Stimulated activated CD4-positive, alpha-beta T cell treated with anti-CD3 and anti-CD28 coated beads, Interleukin-12 subunit alpha, Interleukin-12 subunit beta, amount 100 ng/mL, for 4 hours (primary cell): ENCODE measurements around the gene RPS27L.

ENCODE experiments used
- DNase-seq: peaks from one replicate; pipeline ENCODE4 v3.0.0-alpha.2; 2020

RPS27L gene

GRCh38 chr15:63187589-63188226, 30.4 kb upstream of the RPS27L start:
- no peak for DNase-seq

DNA sequence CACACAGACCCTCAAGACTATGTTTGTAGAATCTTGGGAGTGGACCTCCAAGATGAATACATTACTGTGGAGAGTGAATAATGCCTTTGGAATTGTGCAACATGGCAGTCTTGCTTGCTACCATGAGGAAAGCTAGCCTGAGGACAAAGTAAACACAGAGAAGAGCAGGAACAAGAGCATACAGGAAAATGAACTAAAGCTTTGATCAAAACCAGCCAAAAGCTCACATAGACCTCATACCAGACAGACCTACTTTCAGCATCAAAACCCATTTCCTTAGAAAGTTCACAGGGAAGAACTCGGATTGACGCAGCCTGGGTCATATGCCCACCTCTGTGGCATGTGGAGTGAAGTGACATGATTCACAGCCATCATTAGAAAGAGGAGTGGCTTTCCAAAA, 28.8 kb upstream of the RPS27L start:
- DNase-seq: no peak

GRCh38 chr15:63185206-63185605, 27.9 kb upstream of the RPS27L start:
- DNase-seq: no peak

DNA sequence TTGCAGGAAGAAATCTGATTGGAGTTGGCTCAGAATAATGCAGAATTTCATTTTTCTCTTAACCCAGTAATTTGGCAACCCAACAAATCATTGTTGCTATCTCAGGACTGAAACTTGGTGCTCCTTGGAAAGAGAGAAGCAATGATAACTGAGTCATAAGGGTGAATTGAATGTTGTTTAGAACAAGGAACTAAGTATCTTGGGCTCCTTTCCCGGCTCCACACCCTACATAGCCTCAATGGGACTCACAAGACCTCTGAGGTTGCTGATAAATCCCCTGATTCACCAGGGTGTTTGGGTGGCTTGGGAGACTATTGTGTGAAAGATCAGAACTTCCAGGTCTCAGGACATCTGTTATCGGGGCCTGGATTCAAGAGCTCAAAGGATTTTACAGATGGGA, 24.4 kb upstream of the RPS27L start:
- no peak for DNase-seq

GRCh38 chr15:63180746-63181145, 23.5 kb upstream of the RPS27L start:
- no peak for DNase-seq

- no peak for DNase-seq
Measured at GRCh38 chr15:63178034-63178433, 20.8 kb upstream of the RPS27L start.

DNA sequence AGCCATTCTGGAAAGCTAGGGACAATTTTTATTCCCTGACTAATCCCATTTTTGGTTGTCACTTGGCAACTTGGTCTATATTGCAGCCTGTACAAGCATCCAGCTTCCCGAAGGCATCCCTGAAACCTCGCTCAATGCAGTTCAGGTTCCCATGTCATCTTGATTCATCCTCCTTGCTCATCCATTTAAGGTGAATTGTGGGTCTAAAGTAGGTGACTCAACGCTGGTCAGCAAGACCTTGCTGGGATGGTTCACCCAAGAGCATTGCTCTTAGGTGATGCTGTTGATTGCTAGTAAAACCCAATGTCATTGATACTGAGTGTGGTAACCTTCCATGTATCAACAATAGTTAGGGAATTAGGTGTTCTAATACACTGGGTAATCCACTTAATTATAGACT, 19.0 kb upstream of the RPS27L start:
- no peak for DNase-seq

DNA sequence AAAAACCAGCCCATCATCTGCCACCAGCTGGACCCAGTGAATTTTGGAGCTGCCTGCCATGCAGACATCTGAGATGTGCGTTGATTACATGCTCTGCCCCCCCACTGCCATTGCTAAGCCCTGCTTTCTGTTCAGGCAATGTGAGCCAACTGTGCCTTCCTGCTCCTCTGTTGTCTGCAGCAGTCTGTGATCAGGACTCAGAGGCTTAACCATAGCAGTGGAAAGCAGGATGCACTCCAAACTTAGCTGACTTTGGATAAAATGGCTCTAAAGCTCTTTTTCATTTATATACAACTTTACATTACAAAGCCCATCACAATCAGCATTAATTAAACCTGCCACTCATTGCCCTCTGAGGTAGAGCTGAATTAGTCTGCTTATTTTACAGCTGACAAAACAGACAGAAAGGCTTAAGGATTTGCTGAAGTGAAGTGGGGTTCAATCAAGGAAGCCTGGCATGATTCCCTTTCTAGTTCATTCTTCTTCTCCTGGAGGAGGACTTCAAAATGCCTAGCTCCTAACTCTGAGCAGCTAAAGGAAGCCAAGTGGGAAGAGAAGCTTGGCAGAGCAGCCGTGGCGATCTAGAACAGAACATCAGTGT, 15.7 kb upstream of the RPS27L start:
- DNase-seq: no peak

DNA sequence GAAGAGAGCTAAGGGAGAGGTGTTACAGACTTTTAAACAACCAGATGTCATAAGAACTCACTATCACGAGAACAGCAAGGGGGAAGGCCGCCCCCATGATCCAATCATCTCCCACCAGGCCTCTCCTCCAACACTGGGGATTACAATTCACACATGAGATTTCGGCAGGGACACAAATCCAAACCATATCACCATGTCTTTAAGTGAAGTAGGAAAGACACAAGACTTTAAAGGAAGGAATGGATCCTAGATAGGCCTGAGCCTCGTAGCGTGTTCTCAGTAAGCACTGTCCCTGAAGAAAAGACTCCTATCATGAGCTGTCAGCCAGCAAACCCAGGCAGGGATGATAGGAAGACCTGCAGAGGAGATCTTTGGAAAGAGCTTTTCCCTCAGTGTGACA, 15.1 kb upstream of the RPS27L start:
- no peak for DNase-seq

DNA sequence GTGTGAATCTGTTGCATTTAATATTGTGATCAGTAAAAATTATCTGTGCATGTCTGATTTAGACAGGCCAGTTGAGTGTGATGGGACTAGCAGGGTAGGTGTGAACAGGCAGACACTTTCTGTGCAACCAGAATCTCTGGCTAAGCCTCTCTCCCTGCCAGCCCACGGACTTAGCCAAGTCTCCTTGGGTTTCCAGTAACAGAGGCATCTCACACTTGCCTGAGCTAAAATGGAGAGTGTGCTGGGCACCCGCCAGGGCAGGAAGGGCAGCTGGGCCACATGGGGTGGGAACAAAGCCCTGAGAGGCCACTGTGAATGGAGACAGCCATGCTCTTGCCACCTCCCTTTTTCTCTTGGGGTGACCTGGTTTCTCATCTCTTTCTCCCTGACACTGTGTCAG, 12.5 kb upstream of the RPS27L start:
- DNase-seq: no peak

DNA sequence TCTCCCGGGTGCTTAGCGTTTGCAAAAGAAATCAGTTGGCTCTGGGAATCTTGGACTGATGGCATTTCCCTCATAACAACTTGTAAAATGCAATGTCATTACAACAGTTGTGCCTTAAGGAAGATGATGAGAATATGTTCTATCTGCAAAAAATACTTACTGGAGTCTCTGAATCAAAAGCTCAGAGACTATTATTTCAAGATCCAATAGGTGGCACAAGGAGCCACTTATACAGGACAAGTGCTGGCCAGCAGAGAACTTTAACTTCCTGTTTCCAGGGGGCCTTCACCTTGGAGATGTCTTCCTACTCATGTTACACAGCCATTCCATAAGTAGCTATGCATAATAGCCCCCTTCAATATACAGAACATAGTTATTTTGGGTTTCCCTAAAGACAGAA, 8.9 kb upstream of the RPS27L start:
- no peak for DNase-seq

GRCh38 chr15:63165166-63165859, 8.0 kb upstream of the RPS27L start:
- DNase-seq: no peak

- no peak for DNase-seq
Measured at GRCh38 chr15:63163217-63163616, 5.9 kb upstream of the RPS27L start.

GRCh38 chr15:63160638-63161037, 3.4 kb upstream of the RPS27L start:
- DNase-seq: no peak

DNA sequence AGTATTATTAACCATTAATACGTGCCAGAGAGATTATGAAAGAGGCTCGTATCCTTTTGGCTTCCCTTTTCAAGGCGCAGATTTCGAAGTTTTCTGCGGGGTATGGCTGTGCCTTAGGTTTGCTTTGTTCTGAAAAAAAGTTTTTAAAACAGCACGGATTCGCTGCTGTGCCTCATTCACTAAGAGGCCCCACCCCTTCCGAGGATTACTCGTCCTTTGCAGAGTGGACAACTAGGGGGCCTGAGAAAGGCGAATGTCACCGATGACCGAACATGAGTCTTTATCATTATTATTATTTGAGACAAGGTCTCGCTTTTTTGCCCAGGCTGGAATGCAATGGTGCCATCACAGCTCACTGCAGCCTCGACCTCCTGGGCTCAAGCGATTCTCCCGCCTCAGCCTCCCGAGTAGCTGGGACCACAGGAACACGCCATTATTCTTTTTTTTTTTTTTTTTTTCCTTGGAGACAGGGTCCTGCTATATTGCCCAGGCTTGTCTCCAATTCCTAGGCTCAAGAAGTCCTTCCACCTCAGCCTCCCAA, 684 bp upstream of the RPS27L start:
- no peak for DNase-seq

DNA sequence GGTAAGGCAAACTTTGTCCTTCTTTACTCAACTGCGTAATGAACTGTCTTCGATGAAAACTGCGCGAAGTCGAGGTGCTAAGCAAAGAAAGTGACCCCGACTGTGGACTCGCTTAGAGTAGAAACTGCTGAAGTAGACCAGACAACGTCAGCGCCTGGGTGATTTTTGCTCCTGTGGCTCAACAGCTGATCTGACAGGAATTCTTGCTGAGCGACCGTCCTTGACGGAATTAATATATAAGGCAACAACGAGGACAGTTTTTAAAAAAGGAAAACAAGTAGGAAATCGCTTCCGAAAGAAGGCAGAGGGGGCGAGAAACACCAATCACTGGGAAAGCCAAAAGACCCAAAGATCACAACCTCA, 541 bp downstream of the RPS27L start:
- no peak for DNase-seq

DNA sequence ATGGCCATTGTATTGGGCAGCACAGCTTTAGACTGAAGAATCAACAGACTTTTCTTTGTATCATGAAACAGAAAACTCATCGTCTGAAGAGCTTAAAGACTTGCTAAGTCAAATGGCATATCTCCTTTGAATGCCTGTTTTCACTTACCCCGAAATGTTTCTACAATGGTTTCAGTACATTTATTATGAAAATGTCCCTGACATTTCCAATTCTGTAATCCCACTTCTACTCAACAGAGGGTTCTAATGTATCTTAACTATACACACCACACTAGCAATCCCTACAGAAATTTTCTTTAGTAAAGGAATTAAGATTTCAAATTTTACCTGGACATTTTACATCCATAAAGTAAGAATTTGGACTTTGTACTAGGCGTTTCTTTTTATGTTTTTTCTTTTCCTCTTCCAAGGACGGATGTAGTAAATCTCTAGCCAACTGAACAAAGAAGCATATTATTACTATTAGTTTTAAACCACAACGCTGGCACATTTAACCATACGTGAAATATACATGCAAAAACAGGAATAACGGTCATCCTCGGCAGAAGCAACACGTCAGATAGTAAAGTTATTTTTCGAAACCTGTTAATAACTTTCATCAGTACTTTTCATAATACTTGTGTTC, 1.1 kb downstream of the RPS27L start:
- no peak for DNase-seq

- no peak for DNase-seq
Measured at GRCh38 chr15:63155486-63155885, 1.8 kb downstream of the RPS27L start.

DNA sequence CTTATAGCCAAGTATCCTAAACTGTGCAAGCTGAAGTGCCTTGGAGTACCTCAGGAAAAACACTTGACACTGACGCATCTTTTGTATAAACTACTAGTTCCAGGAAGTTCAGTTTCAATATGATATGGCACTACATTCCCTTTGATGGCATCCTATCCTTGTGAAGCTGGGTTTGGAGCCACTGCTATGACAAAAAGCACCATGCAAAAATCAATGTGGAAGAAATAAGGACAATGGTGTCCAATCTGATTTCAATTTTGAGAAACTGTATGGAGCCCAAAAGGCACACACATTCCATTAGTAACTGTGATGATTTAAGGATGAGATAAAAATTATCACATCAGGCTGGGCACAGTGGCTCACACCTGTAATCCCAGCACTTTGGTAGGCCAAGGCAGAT, 5.6 kb downstream of the RPS27L start:
- no peak for DNase-seq

GRCh38 chr15:63146684-63147083, 10.6 kb downstream of the RPS27L start:
- no peak for DNase-seq

- DNase-seq: no peak
Measured at GRCh38 chr15:63145426-63145825, 11.9 kb downstream of the RPS27L start.

DNA sequence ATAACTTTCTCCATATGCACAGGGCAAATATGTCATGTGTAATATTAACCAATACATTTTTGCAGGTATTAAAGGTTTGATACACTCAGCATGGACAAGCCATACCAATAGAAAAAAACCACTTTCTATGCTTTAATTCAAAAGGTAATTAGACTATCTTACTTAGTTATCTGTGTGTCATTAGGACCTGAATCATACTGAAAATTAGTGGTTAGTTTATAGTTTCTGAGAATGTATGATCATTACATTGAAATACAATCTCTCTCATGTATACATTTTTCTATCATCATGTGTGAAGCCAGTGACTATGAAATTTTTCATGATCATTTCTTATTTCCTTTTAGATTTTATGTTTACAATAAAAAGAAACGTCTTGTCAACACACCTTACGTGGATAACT, 16.3 kb downstream of the RPS27L start:
- no peak for DNase-seq

DNA sequence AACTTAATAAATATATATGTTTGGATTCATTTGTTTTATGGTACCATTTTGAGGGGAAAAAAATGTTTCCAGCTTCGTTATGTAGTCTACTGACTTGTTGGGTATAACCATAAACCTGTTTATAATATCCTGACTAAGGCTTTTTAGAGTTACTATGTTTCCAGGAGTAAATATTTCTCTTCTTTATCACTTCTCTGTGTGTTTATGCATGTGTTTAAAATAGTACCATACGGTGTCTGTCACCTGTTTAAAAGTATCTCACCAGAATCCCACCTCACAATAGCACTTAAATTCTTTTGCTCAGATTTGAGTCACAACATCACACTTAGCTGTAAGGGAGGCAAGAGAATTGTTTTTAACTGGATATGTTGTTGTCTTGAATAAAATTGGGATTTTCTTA, 20.5 kb downstream of the RPS27L start:
- no peak for DNase-seq

- DNase-seq: no peak
Measured at GRCh38 chr15:63135804-63136203, 21.5 kb downstream of the RPS27L start.
